ENCODE measurements around the gene GPRC5A.
A peak's percentile ranks its signal among the peaks of the same experiment; 100 is the strongest.

GPRC5A gene

GRCh38 chr12:12882288-12882687 lies 9.1 kb upstream of the GPRC5A start:
- in situ Hi-C loops (cut with HindIII; ENCODE audit: low pct_ligation_motif_present, low sequenced_read_pairs): no loop called here
- no peaks in the 10 kb centered on the region for H3K36me3 ChIP-seq (replicated peaks)
- H3K27ac ChIP-seq: peak overlapping the region; percentile 62
- H3K27me3 ChIP-seq (replicated peaks): no peaks in the 10 kb centered on the region
- no peak for TF ChIP-seq CTCF (IDR thresholded peaks at IDR 0.05; ENCODE audit: low read depth, low read length, missing control alignments)
- no peak overlapping the region for H3K4me3 ChIP-seq (ENCODE audit: low read depth, low read length)
- no peak for DNase-seq

- no peaks in the 10 kb centered on the region for H3K27me3 ChIP-seq (replicated peaks)
- in situ Hi-C loops (cut with HindIII; ENCODE audit: low pct_ligation_motif_present, low sequenced_read_pairs): no loop called here
- DNase-seq: no peak
- H3K36me3 ChIP-seq (replicated peaks): no peaks in the 10 kb centered on the region
- no peak for TF ChIP-seq CTCF (IDR thresholded peaks at IDR 0.05; ENCODE audit: low read depth, low read length, missing control alignments)
- H3K4me3 ChIP-seq (ENCODE audit: low read depth, low read length): no peak overlapping the region
- H3K27ac ChIP-seq: peak overlapping the region; percentile 62
These were observed 7.9 kb upstream of the GPRC5A start for GRCh38 chr12:12883369-12884001.

GRCh38 chr12:12885096-12885792 lies 6.1 kb upstream of the GPRC5A start:
- no peak for DNase-seq
- TF ChIP-seq CTCF (IDR thresholded peaks at IDR 0.05; ENCODE audit: low read depth, low read length, missing control alignments): no peak
- H3K36me3 ChIP-seq (replicated peaks): no peaks in the 10 kb centered on the region
- H3K4me3 ChIP-seq (ENCODE audit: low read depth, low read length): no peak overlapping the region
- no peak overlapping the region for H3K27ac ChIP-seq
- no peaks in the 10 kb centered on the region for H3K27me3 ChIP-seq (replicated peaks)
- in situ Hi-C loops (cut with HindIII; ENCODE audit: low pct_ligation_motif_present, low sequenced_read_pairs): no loop called here

- H3K36me3 ChIP-seq (replicated peaks): peaks cover under 1% of the 10 kb centered on the region
- H3K27me3 ChIP-seq (replicated peaks): no peaks in the 10 kb centered on the region
- in situ Hi-C loops (cut with HindIII; ENCODE audit: low pct_ligation_motif_present, low sequenced_read_pairs): no loop called here
- no peak for DNase-seq
- H3K4me3 ChIP-seq (ENCODE audit: low read depth, low read length): no peak overlapping the region
- TF ChIP-seq CTCF (IDR thresholded peaks at IDR 0.05; ENCODE audit: low read depth, low read length, missing control alignments): no peak
- H3K27ac ChIP-seq: no peak overlapping the region
These were observed 3.9 kb upstream of the GPRC5A start for GRCh38 chr12:12887471-12887870.

GRCh38 chr12:12889701-12890100 lies 1.7 kb upstream of the GPRC5A start:
- TF ChIP-seq CTCF (IDR thresholded peaks at IDR 0.05; ENCODE audit: low read depth, low read length, missing control alignments): no peak
- H3K27ac ChIP-seq: peak overlapping the region; percentile 98
- H3K27me3 ChIP-seq (replicated peaks): no peaks in the 10 kb centered on the region
- H3K4me3 ChIP-seq (ENCODE audit: low read depth, low read length): no peak overlapping the region
- in situ Hi-C loops (cut with HindIII; ENCODE audit: low pct_ligation_motif_present, low sequenced_read_pairs): no loop called here
- peaks cover 16% of the 10 kb centered on the region for H3K36me3 ChIP-seq (replicated peaks)
- no peak for DNase-seq
